Lung (tissue), 12 donors: Measurements from ENCODE around the gene SSC5D. TPM values are rescaled to one million over a fixed set of nuclear protein-coding genes. Genes with fewer than 3 reads are reported as not detected.

Source experiments
- ATAC-seq: fragments of 200-7000 bp; cut with Tn5 transposase; one replicate; pipeline ENCODE4 v1.9.1; 2020; ENCODE audit warnings: moderate number of reproducible peaks; ENCODE audit not compliant: insufficient read depth, low FRiP score
- DNase-seq, 3 donors: peaks; one replicate each; pipeline ENCODE4 v3.0.0-alpha.2; 2013 to 2017
- H3K27ac ChIP-seq, 2 donors: one replicate each; pipeline ENCODE4 v1.5.1; 2013; ENCODE audit warnings: mild to moderate bottlenecking in 2 of 2, moderate library complexity in 2 of 2, control low read depth in 1 of 2, inconsistent platforms in 1 of 2, low read depth in 1 of 2, low read length in 1 of 2
- H3K27me3 ChIP-seq, 3 donors: one replicate each; pipeline ENCODE4 v1.5.1; 2013; ENCODE audit warnings: low read length in 2 of 3; ENCODE audit not compliant: control insufficient read depth in 3 of 3, insufficient read depth in 3 of 3
- H3K36me3 ChIP-seq, 4 donors: one replicate each; pipeline ENCODE4 v1.5.1; 2013; ENCODE audit warnings: low read length in 4 of 4, mild to moderate bottlenecking in 1 of 4, moderate library complexity in 1 of 4; ENCODE audit not compliant: control insufficient read depth in 4 of 4, insufficient read depth in 4 of 4
- H3K4me1 ChIP-seq, 5 donors: one replicate each; pipeline ENCODE4 v1.5.1; 2013; ENCODE audit warnings: low read length in 5 of 5, mild to moderate bottlenecking in 2 of 5, moderate library complexity in 1 of 5; ENCODE audit not compliant: control insufficient read depth in 5 of 5, insufficient read depth in 5 of 5
- H3K4me3 ChIP-seq: one replicate; pipeline ENCODE4 v1.5.1; 2013; ENCODE audit warnings: mild to moderate bottlenecking, control low read depth, moderate library complexity
- H3K9ac ChIP-seq, 2 donors: one replicate each; pipeline ENCODE4 v1.5.1; 2013; ENCODE audit warnings: low read length in 2 of 2, control low read depth in 1 of 2; ENCODE audit not compliant: insufficient read depth in 1 of 2
- H3K9me3 ChIP-seq, 4 donors: one replicate each; pipeline ENCODE4 v1.5.1; 2013; ENCODE audit warnings: low read length in 3 of 4, mild to moderate bottlenecking in 1 of 4, moderate library complexity in 1 of 4; ENCODE audit not compliant: control insufficient read depth in 4 of 4, insufficient read depth in 3 of 4
- WGBS, 2 donors: extraction: QIAGEN DNeasy Blood & Tissue Kit; methylation state at CpG; one replicate each; pipeline ENCODE4 v1.1.7; 2013; 5-methylcytosine and 5-hydroxymethylcytosine counted together
- polyA plus RNA-seq, 2 donors: library from polyadenylated mRNA; stranded (reverse); fragments of 200-250 nt; gene quantifications; one replicate each; pipeline ENCODE4 v1.2.1, GENCODE V29; 2013
- total RNA-seq, 2 donors: library from RNA; depleted of rRNA in 1 of 2; stranded (reverse); fragments of >200 nt in 1 of 2; gene quantifications; one replicate each; pipeline ENCODE4 v1.2.1, GENCODE V29; 2014 to 2021
- TF ChIP-seq, protein P1 (sequence below): IDR thresholded peaks from 2 replicates; pipeline ENCODE4 v1.5.1; 2012; ENCODE audit warnings: mild to moderate bottlenecking; ENCODE audit errors: control extremely low read depth, extremely low read depth
- donor health status: control.
- donor health status: control.
- donor health status: Bipolar disorder and iron deficiency.
- donor health status: healthy.
- donor health status: DM: yes; HTN: yes; CAD: no.

The SSC5D gene
- total and polyA plus RNA-seq, 4 donors, result 0.66 to 8.4 (median 4.4) TPM

DNA sequence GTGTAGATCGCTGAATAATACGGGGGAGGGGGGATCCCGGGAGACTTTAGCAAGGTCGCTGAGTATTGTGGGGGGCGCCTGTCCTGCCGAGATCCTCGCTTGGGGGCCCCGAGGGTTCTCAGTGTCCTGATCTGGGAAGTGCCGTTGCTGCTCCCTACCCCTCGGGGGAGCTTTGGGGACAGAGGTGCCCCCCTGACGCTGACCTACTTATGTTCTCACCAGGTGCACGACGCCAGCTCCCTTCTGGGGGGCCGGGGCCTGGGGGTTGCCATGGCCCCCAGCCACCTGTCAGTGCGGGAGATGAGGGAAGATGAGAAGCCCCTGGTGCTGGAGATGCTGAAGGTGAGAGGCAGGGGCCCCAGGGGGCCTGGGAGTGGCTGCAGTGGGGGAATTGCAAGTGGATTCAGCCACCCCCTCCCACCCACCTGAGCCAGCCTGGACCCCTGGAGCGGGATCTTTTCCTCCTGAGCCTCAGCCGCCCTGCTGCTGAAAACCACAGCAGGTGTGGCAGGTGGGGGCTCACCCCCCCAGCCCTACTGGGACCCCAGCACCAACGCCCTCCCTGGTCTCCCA, 2.7 kb upstream of the SSC5D start:
- TF ChIP-seq, protein P1, sequence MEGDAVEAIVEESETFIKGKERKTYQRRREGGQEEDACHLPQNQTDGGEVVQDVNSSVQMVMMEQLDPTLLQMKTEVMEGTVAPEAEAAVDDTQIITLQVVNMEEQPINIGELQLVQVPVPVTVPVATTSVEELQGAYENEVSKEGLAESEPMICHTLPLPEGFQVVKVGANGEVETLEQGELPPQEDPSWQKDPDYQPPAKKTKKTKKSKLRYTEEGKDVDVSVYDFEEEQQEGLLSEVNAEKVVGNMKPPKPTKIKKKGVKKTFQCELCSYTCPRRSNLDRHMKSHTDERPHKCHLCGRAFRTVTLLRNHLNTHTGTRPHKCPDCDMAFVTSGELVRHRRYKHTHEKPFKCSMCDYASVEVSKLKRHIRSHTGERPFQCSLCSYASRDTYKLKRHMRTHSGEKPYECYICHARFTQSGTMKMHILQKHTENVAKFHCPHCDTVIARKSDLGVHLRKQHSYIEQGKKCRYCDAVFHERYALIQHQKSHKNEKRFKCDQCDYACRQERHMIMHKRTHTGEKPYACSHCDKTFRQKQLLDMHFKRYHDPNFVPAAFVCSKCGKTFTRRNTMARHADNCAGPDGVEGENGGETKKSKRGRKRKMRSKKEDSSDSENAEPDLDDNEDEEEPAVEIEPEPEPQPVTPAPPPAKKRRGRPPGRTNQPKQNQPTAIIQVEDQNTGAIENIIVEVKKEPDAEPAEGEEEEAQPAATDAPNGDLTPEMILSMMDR, result no peak
- DNase-seq (no peak), ATAC-seq (no peak)
- Histone ChIP-seq H3K36me3 (peaks cover 0 to 26% (median 1%) of the 10 kb centered on the region in 4 donors), H3K27me3 (no peaks in the 10 kb centered on the region), H3K27ac (peak overlapping the region; percentile 77 to 81), H3K4me3 (peak overlapping the region; percentile 51), H3K9ac (no peak overlapping the region), H3K4me1 (peaks cover 4 to 41% (median 10%) of the 10 kb centered on the region in 5 donors), H3K9me3 (no peaks in the 10 kb centered on the region)
- 30% methylated on average over 18 of the region's 18 CpGs for whole genome bisulfite sequencing, 2 donors

DNA sequence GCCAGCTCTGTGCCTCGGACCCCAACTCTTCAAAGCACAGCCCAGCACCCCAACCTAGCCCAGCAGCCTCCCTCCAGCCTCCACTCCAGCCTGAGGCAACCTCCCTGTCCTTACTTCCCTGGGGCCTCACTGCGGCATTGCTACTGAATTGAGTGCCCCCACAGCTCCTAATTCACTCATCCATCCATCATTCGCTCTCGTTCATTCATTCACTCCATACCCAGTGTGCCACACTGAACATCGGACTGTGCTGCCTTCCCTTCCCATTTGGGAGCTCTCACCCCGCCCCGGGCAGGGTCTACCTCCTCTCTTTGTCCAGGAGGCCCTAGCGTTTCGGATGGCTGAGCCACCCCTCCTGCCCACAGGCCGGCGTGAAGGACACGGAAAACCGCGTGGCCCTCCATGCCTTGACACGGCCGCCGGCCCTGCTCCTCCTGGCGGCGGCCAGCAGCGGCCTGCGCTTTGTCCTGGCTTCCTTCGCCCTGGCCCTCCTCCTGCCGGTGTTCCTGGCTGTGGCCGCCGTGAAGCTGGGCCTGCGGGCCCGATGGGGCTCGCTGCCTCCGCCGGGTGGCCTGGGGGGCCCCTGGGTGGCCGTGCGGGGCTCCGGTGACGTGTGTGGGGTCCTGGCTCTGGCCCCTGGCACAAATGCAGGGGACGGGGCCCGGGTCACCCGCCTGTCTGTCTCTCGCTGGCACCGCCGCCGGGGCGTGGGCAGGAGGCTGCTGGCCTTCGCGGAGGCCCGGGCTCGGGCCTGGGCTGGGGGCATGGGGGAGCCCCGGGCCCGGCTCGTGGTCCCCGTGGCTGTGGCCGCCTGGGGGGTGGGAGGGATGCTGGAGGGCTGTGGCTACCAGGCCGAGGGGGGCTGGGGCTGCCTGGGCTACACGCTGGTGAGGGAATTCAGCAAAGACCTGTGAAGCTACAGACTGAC, 1.9 kb upstream of the SSC5D start:
- H3K4me1 ChIP-seq, result peaks cover 4 to 41% (median 10%) of the 10 kb centered on the region in 5 donors
- WGBS, 2 donors, result 65 to 85% methylated on average over 53 of the region's 53 CpGs
- H3K9ac ChIP-seq, result peak overlapping the region in 1 of 2 donors; percentile 28
- H3K9me3 ChIP-seq, result no peaks in the 10 kb centered on the region
- no peak overlapping the region for H3K4me3 ChIP-seq
- H3K27ac ChIP-seq, result peak overlapping the region; percentile 65 to 81
- ATAC-seq, result no peak
- TF ChIP-seq, protein P1, result no peak
- no peak for DNase-seq
- H3K27me3 ChIP-seq, result no peaks in the 10 kb centered on the region
- peaks cover 0 to 23% (median 1%) of the 10 kb centered on the region in 4 donors for H3K36me3 ChIP-seq

DNA sequence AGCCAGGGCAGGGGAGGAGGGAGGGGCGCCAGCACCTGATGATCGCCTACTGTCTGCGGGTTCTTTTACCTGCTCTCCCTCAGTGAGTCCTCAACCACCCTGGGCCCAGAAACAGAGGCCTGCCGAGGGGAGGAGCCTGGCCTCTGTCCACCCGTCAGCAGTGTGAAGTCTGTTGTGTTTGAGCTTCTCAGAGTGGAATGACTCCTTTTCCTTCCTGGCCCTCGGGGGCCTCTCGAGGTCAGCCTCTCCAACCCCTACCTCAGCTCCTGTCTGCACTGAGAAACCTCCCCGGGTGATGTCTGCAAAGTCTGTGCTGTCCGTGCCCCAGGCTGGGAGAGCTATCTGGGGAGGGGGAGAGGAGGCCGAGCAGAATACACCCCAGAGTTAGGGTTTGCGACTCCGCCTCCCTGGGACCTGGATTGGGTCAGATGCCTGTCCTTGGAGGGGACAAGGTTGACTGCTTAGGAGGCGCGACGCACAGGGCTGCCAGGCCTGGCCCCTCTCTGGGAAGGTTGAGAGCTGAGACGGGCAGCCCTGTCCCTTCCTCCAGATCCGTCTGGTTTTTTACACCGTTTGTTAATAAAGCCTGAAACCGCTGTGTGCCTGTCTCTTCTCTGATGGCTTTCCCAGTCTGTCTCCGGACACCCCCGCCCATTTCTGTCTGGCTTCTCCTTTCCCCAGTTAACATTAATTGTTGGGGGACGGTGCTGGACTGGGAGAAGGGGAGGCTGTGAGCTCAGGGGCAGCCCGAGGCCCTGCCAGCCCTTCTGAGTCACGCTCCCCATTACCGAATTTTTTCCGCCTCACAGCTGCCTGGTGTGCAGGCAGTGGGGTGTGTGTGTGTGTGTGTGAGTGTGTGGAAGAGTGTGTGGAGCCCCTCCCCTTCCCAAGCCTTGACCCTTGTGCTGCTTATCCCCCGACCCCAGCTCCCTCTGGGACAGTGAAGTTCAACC, 989 bp upstream of the SSC5D start:
- peaks cover 0 to 3% (median 0%) of the 10 kb centered on the region in 3 donors for H3K27me3 ChIP-seq

More for the DNA sequence above, 989 bp upstream of the SSC5D start:
- ATAC-seq (peak; percentile 32), DNase-seq (peak; percentile 74 to 88 (median 76))
- Histone ChIP-seq H3K27ac (peak overlapping the region; percentile 65 to 81), H3K4me1 (peaks cover 4 to 41% (median 10%) of the 10 kb centered on the region in 5 donors), H3K36me3 (peaks cover 0 to 15% (median 0%) of the 10 kb centered on the region in 4 donors), H3K4me3 (no peak overlapping the region), H3K9ac (peak overlapping the region in 1 of 2 donors; percentile 42), H3K9me3 (no peaks in the 10 kb centered on the region)
- WGBS, 2 donors, result 38 to 63% methylated on average over 26 to 27 of the region's 27 CpGs
- TF ChIP-seq, protein P1, result no peak
